Brain pericyte (primary cell): Measurements from ENCODE around the gene CCM2.

Experiments
- DNase-seq: peaks from one replicate; pipeline ENCODE4 v3.0.0-alpha.2; 2012; ENCODE audit warnings: low read depth, low spot score

The CCM2 gene

GRCh38 chr7:45065031-45065995 lies 65.3 kb downstream of the CCM2 start:
- no peak for DNase-seq

- DNase-seq = no peak
These were observed 66.4 kb downstream of the CCM2 start for GRCh38 chr7:45066409-45066808.

- DNase-seq = no peak
These were observed 67.6 kb downstream of the CCM2 start for GRCh38 chr7:45067582-45067981.

- DNase-seq = no peak
These were observed 68.4 kb downstream of the CCM2 start for GRCh38 chr7:45068236-45069023.

GRCh38 chr7:45069444-45070253 lies 69.6 kb downstream of the CCM2 start:
- DNase-seq = no peak

- no peak for DNase-seq
These were observed 70.2 kb downstream of the CCM2 start for GRCh38 chr7:45070254-45070642.

GRCh38 chr7:45071528-45071927 lies 71.5 kb downstream of the CCM2 start:
- no peak for DNase-seq

- no peak for DNase-seq
These were observed 72.4 kb downstream of the CCM2 start for GRCh38 chr7:45072131-45073030.

- no peak for DNase-seq
These were observed 73.2 kb downstream of the CCM2 start for GRCh38 chr7:45073031-45073785.

- no peak for DNase-seq
These were observed 74.0 kb downstream of the CCM2 start for GRCh38 chr7:45073786-45074527.

- DNase-seq = no peak
These were observed 74.7 kb downstream of the CCM2 start for GRCh38 chr7:45074528-45075354.

GRCh38 chr7:45075355-45075644 lies 75.3 kb downstream of the CCM2 start:
- no peak for DNase-seq

- DNase-seq = no peak
These were observed 76.1 kb downstream of the CCM2 start for GRCh38 chr7:45075871-45076796.

GRCh38 chr7:45076946-45077345 lies 76.9 kb downstream of the CCM2 start:
- no peak for DNase-seq

GRCh38 chr7:45077579-45077978 lies 77.6 kb downstream of the CCM2 start:
- no peak for DNase-seq

- DNase-seq = no peak
These were observed 78.2 kb downstream of the CCM2 start for GRCh38 chr7:45078125-45078681.

GRCh38 chr7:45080265-45080957 lies 80.4 kb downstream of the CCM2 start:
- no peak for DNase-seq
